CD4-positive, alpha-beta T cell treated with Interferon alpha-2 for 1 hour (primary cell): ENCODE measurements around the gene TNFRSF1B.
"Not testable (repeated sequence)": the region's sequence is repeated elsewhere in the genome, so short reads cannot be mapped to it uniquely, and the experiment has no call there.

Experiments used
- DNase-seq, 2 donors: peaks; one replicate each; pipeline ENCODE4 v3.0.0-alpha.2; 2020 to 2022

Gene TNFRSF1B

GRCh38 chr1:12194666-12195216 lies 27.9 kb downstream of the TNFRSF1B start:
- no peak for DNase-seq

- no peak for DNase-seq
Measured at GRCh38 chr1:12195416-12195815, 28.6 kb downstream of the TNFRSF1B start.

- peak in 1 of 2 donors; percentile 58 for DNase-seq
Measured at GRCh38 chr1:12196641-12197482, 30.1 kb downstream of the TNFRSF1B start.

GRCh38 chr1:12197483-12197880 lies 30.7 kb downstream of the TNFRSF1B start:
- DNase-seq = no peak

GRCh38 chr1:12200208-12200607 lies 33.4 kb downstream of the TNFRSF1B start:
- no peak for DNase-seq

- peak in 1 of 2 donors; percentile 57 for DNase-seq
Measured at GRCh38 chr1:12201352-12202189, 34.8 kb downstream of the TNFRSF1B start.

- DNase-seq = no peak
Measured at GRCh38 chr1:12202190-12202497, 35.4 kb downstream of the TNFRSF1B start.

- DNase-seq = no peak
Measured at GRCh38 chr1:12202577-12202976, 35.8 kb downstream of the TNFRSF1B start.

- DNase-seq = no peak
Measured at GRCh38 chr1:12203216-12204007, 36.6 kb downstream of the TNFRSF1B start.

GRCh38 chr1:12204140-12204539 lies 37.3 kb downstream of the TNFRSF1B start:
- peak in 1 of 2 donors; percentile 35 for DNase-seq

GRCh38 chr1:12204754-12205658 lies 38.2 kb downstream of the TNFRSF1B start:
- no peak for DNase-seq

- no peak for DNase-seq
Measured at GRCh38 chr1:12206238-12206637, 39.4 kb downstream of the TNFRSF1B start.

GRCh38 chr1:12206792-12207424 lies 40.1 kb downstream of the TNFRSF1B start:
- DNase-seq = no peak

GRCh38 chr1:12208271-12208670 lies 41.5 kb downstream of the TNFRSF1B start:
- no peak for DNase-seq

- peak; percentile 82 to 85 for DNase-seq
Measured at GRCh38 chr1:12208764-12209494, 42.1 kb downstream of the TNFRSF1B start.

- no peak for DNase-seq
Measured at GRCh38 chr1:12209495-12209832, 42.7 kb downstream of the TNFRSF1B start.

GRCh38 chr1:12215118-12215961 lies 48.5 kb downstream of the TNFRSF1B start:
- no peak for DNase-seq

GRCh38 chr1:12219800-12220199 lies 53.0 kb downstream of the TNFRSF1B start:
- DNase-seq = no peak

- no peak for DNase-seq
Measured at GRCh38 chr1:12220890-12221289, 54.1 kb downstream of the TNFRSF1B start.

- DNase-seq = not testable (repeated sequence)
Measured at GRCh38 chr1:12222700-12223099, 55.9 kb downstream of the TNFRSF1B start.
